ENCODE measurements around the gene HTT. TPM values are rescaled to one million over a fixed set of nuclear protein-coding genes. Genes with fewer than 3 reads are reported as not detected.
A peak's percentile ranks its signal among the peaks of the same experiment; 100 is the strongest.

Gene HTT
- polyA plus RNA-seq, 1 donor from 2014 or later = 10.0 TPM

DNA sequence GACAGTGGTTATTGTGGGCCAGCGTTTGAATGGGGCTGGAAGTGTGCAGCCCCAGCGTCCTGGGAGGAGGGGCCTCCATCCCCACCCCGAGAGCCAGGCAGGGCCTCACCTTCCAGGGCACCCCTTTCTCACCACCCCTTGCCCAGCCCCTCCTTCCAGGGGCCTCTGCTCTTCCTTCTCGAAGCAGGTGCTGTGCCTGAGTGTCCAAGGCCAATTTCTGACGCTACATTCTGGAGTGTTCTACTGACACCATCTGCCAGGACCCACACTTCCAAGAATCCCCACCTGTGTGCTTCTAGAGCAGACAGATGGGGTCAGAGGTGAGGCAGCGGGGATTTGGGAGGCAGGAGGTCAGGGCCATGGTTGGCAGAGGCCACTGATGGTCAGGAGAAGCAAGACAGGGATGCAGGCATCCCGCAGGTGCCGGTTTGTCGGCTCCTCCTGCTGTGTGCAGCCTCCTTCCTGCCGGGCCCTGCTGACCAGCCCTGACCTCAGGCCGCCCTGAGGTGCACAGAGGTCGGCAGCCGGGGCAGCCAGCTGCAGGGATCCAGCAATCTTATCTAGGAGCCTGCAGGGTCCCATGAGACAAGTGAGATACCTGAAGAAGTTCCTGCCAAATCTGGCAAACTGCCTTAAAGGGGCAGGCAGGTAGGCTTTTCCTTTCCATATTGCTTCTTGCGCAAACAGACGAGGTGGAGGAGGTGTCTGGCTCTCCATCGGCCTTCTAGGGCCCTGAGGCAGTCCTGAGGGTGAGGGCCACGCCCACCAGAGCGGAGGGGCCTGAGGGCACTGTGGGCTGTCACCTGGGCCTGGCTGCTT is 193.3 kb downstream of the HTT start:
- Mint-ChIP-seq H3K9me3 (no peaks in the 10 kb centered on the region), H3K27me3 (peaks cover 7% of the 10 kb centered on the region), H3K4me1 (peaks cover 3 to 6% (median 6%) of the 10 kb centered on the region in 3 donors), H3K27ac (no peak overlapping the region), H3K36me3 (no peaks in the 10 kb centered on the region), H3K4me3 (no peak overlapping the region)

DNA sequence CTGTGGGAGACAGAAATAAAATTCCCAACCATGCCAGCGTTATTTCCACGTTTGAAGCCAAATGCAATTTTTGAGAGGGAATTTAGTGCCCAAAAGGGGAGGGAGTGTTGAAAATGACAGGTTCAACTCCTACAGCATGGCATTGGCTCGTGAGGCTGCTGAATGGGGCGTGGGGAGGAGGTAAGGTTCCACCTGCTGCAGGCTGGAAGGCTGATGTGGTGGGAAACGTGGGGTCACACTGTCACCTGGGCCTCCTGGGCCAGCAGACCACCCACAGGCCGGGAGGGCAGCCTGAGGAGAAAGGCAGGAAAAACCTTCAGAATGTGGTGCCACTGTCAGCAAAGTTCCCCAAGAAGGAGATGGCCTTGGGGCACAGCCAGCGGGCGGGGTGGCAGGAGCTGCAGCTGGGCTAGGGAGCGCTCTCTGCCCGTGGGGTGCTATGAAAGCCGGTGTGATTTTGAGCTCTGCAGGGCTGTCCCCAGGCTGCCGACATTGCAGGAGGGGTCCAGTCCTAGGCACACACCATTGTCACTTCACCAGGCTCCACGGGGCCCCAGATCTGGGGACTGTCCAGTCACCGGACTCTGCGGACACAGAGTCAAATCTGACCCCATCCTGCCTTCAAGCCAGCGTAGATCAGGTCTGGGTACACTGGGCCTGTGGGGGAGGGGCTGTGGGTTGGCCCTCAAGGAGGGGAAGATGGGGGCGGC is 194.1 kb downstream of the HTT start:
- Mint-ChIP-seq H3K27me3 (peaks cover 7% of the 10 kb centered on the region), H3K4me1 (peaks cover 3 to 6% (median 6%) of the 10 kb centered on the region in 3 donors), H3K27ac (no peak overlapping the region), H3K36me3 (no peaks in the 10 kb centered on the region), H3K9me3 (no peaks in the 10 kb centered on the region), H3K4me3 (no peak overlapping the region)

DNA sequence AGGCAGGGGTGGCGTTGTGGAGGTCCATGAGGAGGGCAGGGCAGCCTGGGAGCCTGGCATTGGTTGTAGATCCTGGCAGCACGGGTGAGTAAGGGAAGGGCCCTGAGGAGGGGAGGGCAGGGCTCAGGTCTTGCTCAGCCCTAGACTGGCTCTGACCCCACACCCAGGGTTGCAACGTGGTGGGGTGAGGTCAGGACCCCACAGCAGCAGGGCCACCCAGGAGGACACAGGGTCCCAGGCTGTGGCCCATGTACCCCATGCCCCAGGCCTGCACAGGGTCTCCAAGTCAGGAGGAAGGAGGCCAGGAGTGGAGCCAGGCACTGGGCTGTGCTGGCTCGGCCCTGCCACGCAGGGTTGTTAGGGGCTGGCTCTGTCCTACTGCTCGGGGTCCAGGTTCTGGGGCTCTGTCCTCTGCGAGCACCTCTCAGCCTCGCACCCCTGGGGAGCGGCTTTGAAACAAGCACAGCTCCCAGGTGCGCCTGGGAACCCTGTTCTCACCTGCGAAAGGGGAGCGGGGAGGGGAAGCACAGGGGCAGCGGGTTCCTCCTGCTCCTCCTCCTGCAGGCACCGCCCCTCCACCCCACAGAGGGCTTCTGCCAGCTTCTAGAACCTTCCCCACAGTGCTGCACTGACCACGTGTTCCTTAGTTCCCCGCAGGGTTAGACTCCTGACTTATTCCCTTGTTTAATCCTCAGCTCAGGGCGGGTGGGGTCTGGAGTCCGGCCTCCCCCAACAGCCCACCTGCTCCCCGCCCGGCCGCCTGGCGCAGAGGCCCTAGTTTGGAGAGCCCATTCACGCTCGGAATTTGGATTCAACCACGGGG is 194.8 kb downstream of the HTT start:
- Mint-ChIP-seq H3K36me3 (no peaks in the 10 kb centered on the region), H3K4me1 (peaks cover 3 to 6% (median 6%) of the 10 kb centered on the region in 3 donors), H3K4me3 (no peak overlapping the region), H3K27me3 (peaks cover 7% of the 10 kb centered on the region), H3K27ac (no peak overlapping the region), H3K9me3 (no peaks in the 10 kb centered on the region)

DNA sequence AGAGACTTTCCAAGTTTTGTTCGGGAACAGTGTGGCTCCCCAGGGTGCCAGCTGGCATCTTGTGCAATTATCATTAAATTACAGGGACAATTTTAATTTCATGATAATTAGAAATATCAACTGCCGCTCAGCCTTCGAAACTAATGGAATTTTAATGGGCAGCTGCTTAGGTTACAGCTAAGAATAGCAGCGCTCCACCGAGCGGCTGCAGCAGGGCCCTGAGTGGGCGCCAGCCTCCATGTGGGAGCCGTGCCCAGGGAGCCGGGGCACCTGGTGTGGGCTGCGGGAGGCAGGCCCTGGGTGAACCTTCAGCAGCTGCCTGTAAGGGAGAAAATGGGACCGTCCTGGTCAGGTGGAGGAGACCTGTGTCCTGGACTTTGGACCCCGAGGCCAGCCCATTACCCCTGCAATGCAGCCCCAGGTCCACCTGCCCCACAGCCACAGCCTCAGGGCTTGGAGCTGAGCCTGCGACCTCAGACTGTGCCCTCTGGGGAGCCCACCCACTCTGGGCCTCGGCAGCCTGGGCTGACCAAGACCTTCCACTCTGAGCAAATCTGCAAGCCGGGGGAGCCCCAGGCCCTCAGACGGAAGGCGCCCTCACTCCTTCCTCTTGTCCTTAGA is 195.6 kb downstream of the HTT start:
- no peak overlapping the region for H3K27ac Mint-ChIP-seq
- H3K27me3 Mint-ChIP-seq = peaks cover 7% of the 10 kb centered on the region
- no peaks in the 10 kb centered on the region for H3K36me3 Mint-ChIP-seq
- H3K4me1 Mint-ChIP-seq = peaks cover 3 to 6% (median 6%) of the 10 kb centered on the region in 3 donors
- H3K9me3 Mint-ChIP-seq = no peaks in the 10 kb centered on the region
- no peak overlapping the region for H3K4me3 Mint-ChIP-seq

DNA sequence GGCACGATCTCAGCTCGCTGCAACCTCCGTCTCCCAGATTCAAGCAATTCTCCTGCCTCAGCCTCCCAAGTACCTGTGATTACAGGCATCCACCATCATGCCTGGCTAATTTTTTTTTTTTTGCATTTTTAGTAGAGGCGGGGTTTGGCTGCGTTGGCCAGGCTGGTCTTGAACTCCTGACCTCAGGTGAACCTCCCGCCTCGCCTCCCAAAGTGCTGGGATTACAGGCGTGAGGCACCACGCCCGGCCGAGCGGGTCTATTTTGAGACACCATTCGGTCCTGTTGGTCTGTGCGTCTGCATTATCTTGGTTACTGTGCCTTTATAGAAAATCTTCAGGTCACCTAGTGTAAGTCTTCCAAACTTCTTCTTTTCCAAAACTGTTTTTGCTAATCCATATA is 196.7 kb downstream of the HTT start:
- Mint-ChIP-seq H3K4me1 (peaks cover 3 to 6% (median 6%) of the 10 kb centered on the region in 3 donors), H3K4me3 (no peak overlapping the region), H3K36me3 (no peaks in the 10 kb centered on the region)

DNA sequence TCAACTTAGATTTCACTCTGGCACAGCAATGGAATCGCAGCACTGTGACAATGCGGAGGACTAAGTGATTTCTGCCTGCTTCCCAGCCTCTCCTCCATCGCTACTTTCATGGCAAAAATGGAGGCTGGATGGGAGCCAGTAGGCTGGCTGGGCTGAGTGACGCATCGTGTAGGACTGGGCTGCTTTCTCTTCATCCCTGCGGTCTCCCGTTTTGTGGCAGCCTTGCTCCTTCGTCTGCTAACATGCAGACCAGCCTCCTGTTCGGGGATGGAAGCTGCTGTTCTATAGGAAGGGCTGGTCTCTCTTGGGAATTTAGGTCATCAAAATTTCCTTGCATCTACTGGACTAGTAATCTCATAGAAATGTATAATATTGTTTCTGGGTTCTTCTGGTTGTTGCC is 202.5 kb downstream of the HTT start:
- H3K27me3 Mint-ChIP-seq = peaks cover 5% of the 10 kb centered on the region
- H3K36me3 Mint-ChIP-seq = peaks cover 4% of the 10 kb centered on the region
- peaks cover 2 to 10% (median 4%) of the 10 kb centered on the region in 3 donors for H3K9me3 Mint-ChIP-seq
- H3K27ac Mint-ChIP-seq = peak overlapping the region in 1 of 3 donors; percentile 28
- peaks cover 6% of the 10 kb centered on the region in 3 donors for H3K4me1 Mint-ChIP-seq
- no peak overlapping the region for H3K4me3 Mint-ChIP-seq

More for the DNA sequence above, 196.7 kb downstream of the HTT start:
- Mint-ChIP-seq H3K27ac (peak overlapping the region in 1 of 3 donors; percentile 20), H3K9me3 (no peaks in the 10 kb centered on the region), H3K27me3 (peaks cover 7% of the 10 kb centered on the region)

DNA sequence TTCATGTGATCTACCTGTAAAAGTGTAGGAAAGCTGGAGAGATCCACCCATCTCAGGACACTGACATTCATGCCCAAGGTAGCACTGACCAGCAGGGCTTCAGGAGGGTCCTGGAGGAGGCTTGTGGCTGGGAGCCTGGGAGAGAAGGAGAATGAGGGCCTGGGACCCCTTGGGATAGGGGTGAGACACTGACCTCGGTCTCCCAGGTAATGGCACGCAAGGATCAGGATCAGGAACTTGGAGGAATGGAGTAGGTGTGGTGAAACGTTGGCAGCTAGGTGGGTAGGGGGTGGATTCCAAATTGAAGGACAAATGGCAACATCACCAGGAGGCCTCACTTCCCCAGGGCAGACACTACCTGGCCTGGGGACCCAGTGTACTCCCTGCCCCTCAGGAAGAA is 206.0 kb downstream of the HTT start:
- peaks cover 0 to 6% (median 0%) of the 10 kb centered on the region in 3 donors for H3K4me1 Mint-ChIP-seq
- H3K9me3 Mint-ChIP-seq = peaks cover 3 to 10% (median 4%) of the 10 kb centered on the region in 3 donors
- peaks cover 2% of the 10 kb centered on the region for H3K27me3 Mint-ChIP-seq
- H3K36me3 Mint-ChIP-seq = peaks cover 4% of the 10 kb centered on the region
- no peak overlapping the region for H3K27ac Mint-ChIP-seq
- H3K4me3 Mint-ChIP-seq = no peak overlapping the region

DNA sequence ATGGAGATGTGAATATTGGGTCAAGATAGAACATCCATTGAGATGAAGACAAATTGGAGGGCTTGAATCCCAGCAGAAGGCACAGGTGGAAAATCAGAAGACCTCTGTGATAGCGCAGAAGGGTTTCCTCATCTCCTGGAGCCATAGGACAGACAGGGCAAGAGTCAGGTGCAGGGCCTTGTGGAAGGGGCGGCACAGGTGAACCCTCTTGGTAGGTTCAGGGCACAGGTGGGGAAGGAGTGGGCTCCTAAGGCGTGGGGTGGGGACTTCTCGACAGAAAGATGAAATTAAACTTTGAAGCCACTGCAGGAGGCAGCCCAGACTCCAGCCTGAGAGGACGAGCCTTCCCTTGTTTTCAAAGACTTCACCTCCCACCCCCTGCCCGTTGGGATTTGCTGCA is 209.0 kb downstream of the HTT start:
- Mint-ChIP-seq H3K4me3 (no peak overlapping the region), H3K27ac (no peak overlapping the region)

DNA sequence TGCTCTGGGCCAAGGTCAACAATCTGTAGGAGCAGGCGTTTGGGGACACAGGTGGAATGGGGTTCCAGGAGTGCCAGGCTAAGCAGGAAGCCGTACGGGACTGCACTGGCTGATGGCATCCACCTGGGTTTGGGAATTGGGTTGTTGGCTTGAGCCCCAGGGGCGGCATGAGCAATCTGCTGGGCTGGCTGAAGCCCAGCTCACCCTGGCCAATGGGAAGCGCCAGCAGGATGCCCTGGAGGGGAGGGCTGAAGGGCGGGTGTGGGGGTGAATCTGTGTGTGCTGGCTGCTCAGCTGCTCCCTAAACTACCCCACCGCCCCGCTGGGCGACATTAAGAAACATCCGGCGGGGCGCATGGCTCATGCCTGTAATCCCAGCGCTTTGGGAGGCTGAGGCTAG is 209.4 kb downstream of the HTT start:
- Mint-ChIP-seq H3K9me3 (peaks cover 1 to 9% (median 2%) of the 10 kb centered on the region in 3 donors), H3K36me3 (no peaks in the 10 kb centered on the region), H3K27ac (peak overlapping the region in 1 of 3 donors; percentile 31), H3K27me3 (peaks cover 4% of the 10 kb centered on the region), H3K4me3 (no peak overlapping the region), H3K4me1 (peaks cover 7 to 12% (median 11%) of the 10 kb centered on the region in 3 donors)

More for the DNA sequence above, 209.0 kb downstream of the HTT start:
- H3K4me1 Mint-ChIP-seq = peaks cover 7 to 11% (median 10%) of the 10 kb centered on the region in 3 donors
- no peaks in the 10 kb centered on the region for H3K36me3 Mint-ChIP-seq
- peaks cover 3 to 10% (median 4%) of the 10 kb centered on the region in 3 donors for H3K9me3 Mint-ChIP-seq
- peaks cover 4% of the 10 kb centered on the region for H3K27me3 Mint-ChIP-seq

DNA sequence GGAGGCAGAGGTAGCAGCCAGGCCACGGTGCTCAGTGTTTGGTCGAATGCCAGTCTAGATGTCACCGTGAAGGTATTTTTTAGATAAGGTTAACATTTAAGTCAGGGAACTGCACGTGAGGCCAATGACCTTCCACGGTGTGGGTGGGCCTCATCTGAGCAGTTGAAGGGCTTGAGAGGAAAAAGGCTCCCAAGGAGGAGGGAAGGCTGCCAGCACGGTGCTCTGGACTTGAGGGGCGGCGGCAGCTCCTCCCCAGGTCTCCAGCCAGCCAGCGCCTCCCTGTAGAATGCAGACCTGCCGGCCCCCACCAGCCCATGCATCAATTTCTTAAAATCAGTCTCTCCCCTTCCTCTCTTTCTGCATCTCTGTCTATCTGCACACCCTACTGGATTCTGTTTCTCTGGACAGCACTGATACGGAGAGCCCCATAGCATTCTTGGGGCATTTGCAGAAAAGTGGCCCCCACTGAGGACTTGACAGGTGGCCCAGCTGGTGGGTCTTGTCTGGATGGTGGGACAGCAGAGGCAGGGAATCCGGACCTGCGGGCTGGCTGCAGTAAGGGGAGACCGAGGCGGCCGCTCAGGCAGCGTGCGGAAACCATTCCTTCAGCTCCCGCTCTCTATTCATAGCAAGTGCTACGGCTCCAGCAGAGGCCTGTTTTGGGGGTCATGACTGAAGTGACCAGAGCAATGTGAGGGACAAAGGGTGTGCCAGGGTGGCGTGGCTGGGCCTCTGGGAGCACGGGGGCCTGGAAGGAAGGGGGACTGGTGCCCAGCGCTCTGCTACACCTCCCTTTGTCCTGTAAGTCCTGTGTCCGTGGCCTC is 210.5 kb downstream of the HTT start:
- Mint-ChIP-seq H3K27ac (no peak overlapping the region), H3K4me3 (no peak overlapping the region), H3K36me3 (no peaks in the 10 kb centered on the region), H3K4me1 (peaks cover 7 to 12% (median 11%) of the 10 kb centered on the region in 3 donors), H3K9me3 (peaks cover 0 to 5% (median 2%) of the 10 kb centered on the region in 3 donors), H3K27me3 (peaks cover 4% of the 10 kb centered on the region)

DNA sequence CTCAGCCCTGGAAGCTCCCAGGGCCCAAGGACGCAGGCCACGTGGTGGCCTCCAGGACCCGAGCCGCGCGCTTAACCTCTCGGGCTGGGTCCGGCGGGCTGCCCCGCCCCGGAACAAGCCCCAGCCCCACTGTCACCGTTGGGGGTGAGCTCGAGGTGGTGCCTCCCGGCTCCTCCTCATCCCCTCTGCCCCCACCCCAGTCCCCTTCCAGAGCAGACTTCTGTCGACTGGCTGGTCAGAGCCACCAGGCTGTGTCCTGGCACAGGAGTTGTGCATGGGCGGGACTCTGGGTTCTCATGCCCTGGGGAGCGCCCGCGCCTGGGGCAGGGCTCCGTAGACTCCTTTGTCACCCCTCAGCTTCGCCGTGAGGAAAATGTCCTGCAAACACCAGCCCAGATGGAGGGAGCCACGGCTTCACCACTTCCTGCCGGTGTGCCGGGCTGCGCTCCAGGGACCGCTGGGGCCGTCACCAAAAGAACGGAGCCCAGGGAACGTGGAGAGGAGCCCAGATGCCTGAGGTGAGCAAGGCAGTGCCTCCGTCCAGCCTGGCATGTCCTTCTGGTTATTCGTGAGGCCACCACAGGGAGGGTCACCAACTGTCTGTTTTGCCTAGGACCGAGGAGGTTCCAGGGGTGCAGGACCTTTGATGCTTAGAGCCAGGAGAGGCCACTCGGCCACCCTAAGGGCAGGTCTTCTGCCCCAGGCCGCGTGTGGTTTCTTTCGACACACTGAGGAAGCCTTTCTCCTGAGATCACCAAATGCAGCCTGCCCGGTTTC is 211.3 kb downstream of the HTT start:
- H3K4me1 Mint-ChIP-seq = peaks cover 7 to 11% (median 10%) of the 10 kb centered on the region in 3 donors
- H3K4me3 Mint-ChIP-seq = peak overlapping the region; percentile 30 to 77 (median 58)

DNA sequence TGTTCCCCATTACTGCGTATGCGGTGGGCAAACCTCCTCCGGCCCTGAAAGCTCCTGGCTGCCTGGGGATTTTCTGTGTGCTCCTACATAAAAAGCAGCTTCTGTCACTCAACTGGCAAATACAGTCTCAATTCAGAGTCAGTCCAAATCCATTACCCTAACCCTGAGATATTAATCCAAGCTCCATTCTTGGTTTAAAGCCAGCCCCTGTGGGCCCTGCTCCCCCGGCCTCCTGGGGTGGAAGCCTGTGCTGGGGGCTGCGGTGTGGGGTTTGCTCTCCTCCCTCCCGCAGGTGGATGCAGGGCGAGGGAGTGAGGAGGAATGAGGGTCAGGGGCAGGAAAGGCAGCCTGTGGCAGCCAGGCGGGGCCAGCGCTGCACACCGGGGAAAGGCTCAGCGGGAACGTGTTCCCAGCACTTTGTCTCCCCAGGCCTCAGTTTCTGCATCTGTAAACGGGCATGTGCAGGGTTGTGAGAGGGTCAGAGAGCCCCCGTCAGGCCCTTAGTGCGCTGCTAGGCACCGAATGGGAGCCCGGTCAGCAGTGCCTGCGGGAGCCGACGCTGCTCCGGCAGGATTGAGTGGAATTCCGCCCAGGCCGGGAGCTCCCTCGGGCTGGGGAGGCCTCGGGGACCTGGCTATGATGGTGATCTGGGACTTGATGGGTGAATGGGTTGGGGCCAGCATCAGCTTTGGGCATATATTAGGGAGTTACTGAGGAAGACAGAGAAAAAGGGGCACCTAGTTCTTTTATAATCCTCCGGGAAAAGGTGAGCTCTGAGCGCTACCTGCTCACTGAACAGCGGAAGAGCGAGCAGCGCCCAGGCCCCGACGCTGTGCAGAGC is 212.1 kb downstream of the HTT start:
- Mint-ChIP-seq H3K27me3 (peaks cover 7% of the 10 kb centered on the region), H3K4me3 (peak overlapping the region in 3 of 4 donors; percentile 57 to 77 (median 59)), H3K9me3 (peaks cover 0 to 5% (median 2%) of the 10 kb centered on the region in 3 donors), H3K4me1 (peaks cover 8 to 13% (median 9%) of the 10 kb centered on the region in 3 donors), H3K36me3 (no peaks in the 10 kb centered on the region), H3K27ac (peak overlapping the region in 1 of 3 donors; percentile 30)

More for the DNA sequence above, 211.3 kb downstream of the HTT start:
- peaks cover 0 to 5% (median 2%) of the 10 kb centered on the region in 3 donors for H3K9me3 Mint-ChIP-seq
- H3K36me3 Mint-ChIP-seq = no peaks in the 10 kb centered on the region
- peak overlapping the region in 2 of 3 donors; percentile 30 to 46 for H3K27ac Mint-ChIP-seq
- H3K27me3 Mint-ChIP-seq = peaks cover 4% of the 10 kb centered on the region

Measured in IgD-negative memory B cell (primary cell).